HepG2 (cell line): ENCODE data around the gene CEBPE. TPM values are rescaled to one million over a fixed set of nuclear protein-coding genes. Genes with fewer than 3 reads are reported as not detected.

Source experiments
- ARID2 ChIP-seq: sonication (generic); formaldehyde crosslinking; IDR thresholded peaks from 2 replicates; pipeline ENCODE4 v1.8.1; 2022; ENCODE audit warnings: mild to moderate bottlenecking, missing genetic modification reagents, borderline replicate concordance
- CEBPB ChIP-seq: IDR thresholded peaks from 2 replicates; pipeline ENCODE4 v1.6.1; 2011; ENCODE audit warnings: low read depth, low read length, improper control_type of control experiment, borderline replicate concordance
- CREB1 ChIP-seq, 2 experiments: fragments of 450-650 bp in 1 of 2; IDR thresholded peaks; 2 replicates each; pipeline ENCODE4 v1.6.1; 2016 to 2017; ENCODE audit warnings: control low read depth in 1 of 2, mild to moderate bottlenecking in 1 of 2, missing compliant biosample characterization in 1 of 2, missing genetic modification characterization in 1 of 2
- HOXA3 ChIP-seq: sonication (generic); formaldehyde crosslinking; IDR thresholded peaks from 2 replicates; pipeline ENCODE4 v1.5.0; 2020; ENCODE audit warnings: missing genetic modification reagents
- KMT2A ChIP-seq: sonication (generic); formaldehyde crosslinking; IDR thresholded peaks from 2 replicates; pipeline ENCODE4 v1.4.0; 2020; ENCODE audit warnings: missing genetic modification reagents
- KMT2B ChIP-seq: IDR thresholded peaks from 2 replicates; pipeline ENCODE4 v1.6.1; 2016; ENCODE audit warnings: missing genetic modification reagents, missing compliant biosample characterization
- MIER2 ChIP-seq: IDR thresholded peaks from 2 replicates; pipeline ENCODE4 v1.6.1; 2016; ENCODE audit warnings: missing biosample characterization, missing genetic modification reagents
- NFAT5 ChIP-seq: sonication (generic); formaldehyde crosslinking; IDR thresholded peaks from 2 replicates; pipeline ENCODE4 v1.4.0; 2020; ENCODE audit warnings: missing genetic modification reagents
- NFE2 ChIP-seq: sonication (generic); formaldehyde crosslinking; IDR thresholded peaks from 2 replicates; pipeline ENCODE4 v1.4.0; 2020; ENCODE audit warnings: missing genetic modification reagents
- ONECUT2 ChIP-seq: sonication (generic); formaldehyde crosslinking; IDR thresholded peaks from 2 replicates; pipeline ENCODE4 v1.4.0; 2020; ENCODE audit warnings: missing genetic modification reagents
- PITX1 ChIP-seq: sonication (generic); formaldehyde crosslinking; IDR thresholded peaks from 2 replicates; pipeline ENCODE4 v1.5.1; 2020; ENCODE audit warnings: mild to moderate bottlenecking, missing genetic modification reagents
- POGK ChIP-seq: sonication (generic); formaldehyde crosslinking; conservative IDR thresholded peaks from 2 replicates; pipeline ENCODE4 v1.8.0; 2022; ENCODE audit warnings: mild to moderate bottlenecking, moderate library complexity, missing genetic modification reagents
- RNF2 ChIP-seq: fragments of 450-650 bp; conservative IDR thresholded peaks from 2 replicates; pipeline ENCODE4 v1.6.1; 2016; ENCODE audit warnings: low read depth
- WIZ ChIP-seq: sonication (generic); formaldehyde crosslinking; IDR thresholded peaks from 2 replicates; pipeline ENCODE4 v1.5.1; 2020; ENCODE audit warnings: mild to moderate bottlenecking, missing genetic modification reagents
- ZBTB20 ChIP-seq: sonication (generic); formaldehyde crosslinking; IDR thresholded peaks from 2 replicates; pipeline ENCODE4 v1.8.1; 2023; ENCODE audit warnings: missing genetic modification reagents, low read depth, mild to moderate bottlenecking, borderline replicate concordance
- ZC3H4 ChIP-seq: sonication (generic); formaldehyde crosslinking; IDR thresholded peaks from 2 replicates; pipeline ENCODE4 v1.4.0; 2020; ENCODE audit warnings: missing genetic modification reagents, borderline replicate concordance
- ZNF232 ChIP-seq: sonication (generic); formaldehyde crosslinking; IDR thresholded peaks from 2 replicates; pipeline ENCODE4 v1.4.0; 2020; ENCODE audit warnings: missing genetic modification reagents, borderline replicate concordance
- ZNF337 ChIP-seq: sonication (generic); formaldehyde crosslinking; IDR thresholded peaks from 2 replicates; pipeline ENCODE4 v1.5.1; 2020; ENCODE audit warnings: missing genetic modification reagents, low read depth, mild to moderate bottlenecking, borderline replicate concordance
- ZNF781 ChIP-seq: sonication (generic); formaldehyde crosslinking; IDR thresholded peaks from 2 replicates; pipeline ENCODE4 v1.5.1; 2020; ENCODE audit warnings: borderline replicate concordance, mild to moderate bottlenecking, missing genetic modification reagents; ENCODE audit errors: not compliant biosample characterization
- polyA plus RNA-seq, 8 experiments: library from polyadenylated mRNA; depleted of rRNA in 3 of 8; stranded (reverse) in 7 of 8; unstranded in 1 of 8; fragments of >200 nt; fragmentation: Illumina TruSeq in 4 of 8; extraction: Trizol in 4 of 8; gene quantifications; 2 replicates each; pipeline versions ENCODE4 v1.2.1 to v1.2.3, GENCODE V29; 2011 to 2016; ENCODE audit warnings: low read depth in 4 of 8, missing spikeins in 1 of 8, mixed read lengths in 1 of 8; ENCODE audit not compliant: insufficient read depth in 1 of 8
- total RNA-seq, 5 experiments: library from RNA; depleted of rRNA; stranded (reverse); fragments of >200 nt; fragmentation: Illumina TruSeq; extraction: Trizol; gene quantifications; 2 replicates each; pipeline ENCODE4 v1.2.3, GENCODE V29; 2016; ENCODE audit warnings: low read depth in 1 of 5

The CEBPE gene
- total and polyA plus RNA-seq, 2 of the 13 experiments (the other 11 are each of a cell fraction or from before 2014, with no cell fraction given), result 0.09 to 0.11 TPM

GRCh38 chr14:23095196-23096108 lies 23.6 kb downstream of the CEBPE start, which contains the start of gene C14orf119 (continued):
- TF ChIP-seq ARID2 (CRISPR knock-in tag) (no peak), KMT2B (peak; percentile 68; the same call in 1 of the 2 replicates), NFE2 (CRISPR knock-in tag) (no peak), KMT2A (no peak; the same call in none of the 2 replicates), ZNF337 (CRISPR knock-in tag) (no peak; the same call in 1 of the 2 replicates), CEBPB (no peak), RNF2 (0 out of 2 replicates have a peak, but pooled peaks have one; percentile 28), ONECUT2 (peak; percentile 39; the same call in 1 of the 2 replicates), CREB1 (IDR thresholded peaks at IDR 0.05) (peak; percentile 57), CREB1 (CRISPR knock-in tag; IDR thresholded peaks at IDR 0.05) (no peak; the same call in 1 of the 2 replicates), PITX1 (CRISPR knock-in tag) (peak; percentile 34; the same call in 1 of the 2 replicates), ZNF232 (CRISPR knock-in tag) (peak; percentile 82), NFAT5 (CRISPR knock-in tag) (peak; percentile 89; the same call in 1 of the 2 replicates), MIER2 (CRISPR knock-in tag) (peak; percentile 32; the same call in 1 of the 2 replicates), WIZ (CRISPR knock-in tag) (peak; percentile 93; the same call in 1 of the 2 replicates), ZNF781 (CRISPR knock-in tag) (peak; percentile 65), ZC3H4 (CRISPR knock-in tag) (0 out of 2 replicates have a peak, but pooled peaks have one; percentile 6), ZBTB20 (CRISPR knock-in tag) (peak; percentile 15; the same call in 1 of the 2 replicates), HOXA3 (CRISPR knock-in tag) (peak; percentile 12; the same call in 1 of the 2 replicates), POGK (peak; percentile 89)
